HPDE6-E6E7 (cell line): ENCODE results near the gene GSE1.
"Not testable (repeated sequence)": the region's sequence is repeated elsewhere in the genome, so short reads cannot be mapped to it uniquely, and the experiment has no call there.

Experiments used
- DNase-seq: peaks from one replicate; pipeline ENCODE4 v3.0.0; 2011; ENCODE audit warnings: missing footprints; ENCODE audit errors: extremely low spot score

The GSE1 gene

GRCh38 chr16:85589688-85590505 is 23.2 kb upstream of the GSE1 start:
- no peak for DNase-seq

- DNase-seq = no peak
Observed at GRCh38 chr16:85590506-85590832, 22.7 kb upstream of the GSE1 start.

- no peak for DNase-seq
Observed at GRCh38 chr16:85591381-85591780, 21.7 kb upstream of the GSE1 start.

GRCh38 chr16:85592277-85592676 is 20.8 kb upstream of the GSE1 start:
- DNase-seq = not testable (repeated sequence)

GRCh38 chr16:85592700-85593493 is 20.2 kb upstream of the GSE1 start:
- DNase-seq = no peak

GRCh38 chr16:85593494-85594221 is 19.5 kb upstream of the GSE1 start:
- no peak for DNase-seq

- no peak for DNase-seq
Observed at GRCh38 chr16:85594273-85594977, 18.7 kb upstream of the GSE1 start.

- no peak for DNase-seq
Observed at GRCh38 chr16:85594978-85595661, 18.0 kb upstream of the GSE1 start.

- DNase-seq = no peak
Observed at GRCh38 chr16:85595812-85596502, 17.2 kb upstream of the GSE1 start.

- DNase-seq = no peak
Observed at GRCh38 chr16:85598141-85598540, 15.0 kb upstream of the GSE1 start.

- DNase-seq = no peak
Observed at GRCh38 chr16:85600078-85600477, 13.0 kb upstream of the GSE1 start.

- no peak for DNase-seq
Observed at GRCh38 chr16:85600530-85601271, 12.4 kb upstream of the GSE1 start.

- no peak for DNase-seq
Observed at GRCh38 chr16:85601272-85601639, 11.9 kb upstream of the GSE1 start.

GRCh38 chr16:85601730-85602401 is 11.3 kb upstream of the GSE1 start:
- DNase-seq = no peak

GRCh38 chr16:85602402-85603202 is 10.5 kb upstream of the GSE1 start:
- DNase-seq = no peak

GRCh38 chr16:85603203-85603755 is 9.8 kb upstream of the GSE1 start:
- DNase-seq = no peak

GRCh38 chr16:85604145-85604705 is 8.9 kb upstream of the GSE1 start:
- DNase-seq = no peak
